NCI-H128 (cell line): ENCODE results near the gene DUSP11.
"Not testable (repeated sequence)": the region's sequence is repeated elsewhere in the genome, so short reads cannot be mapped to it uniquely, and the experiment has no call there.

ENCODE experiments used
- DNase-seq: peaks from one replicate; lab custom pipeline; 2025; ENCODE audit not compliant: unreplicated experiment; lab: John Stamatoyannopoulos, UW

Gene DUSP11

DNA sequence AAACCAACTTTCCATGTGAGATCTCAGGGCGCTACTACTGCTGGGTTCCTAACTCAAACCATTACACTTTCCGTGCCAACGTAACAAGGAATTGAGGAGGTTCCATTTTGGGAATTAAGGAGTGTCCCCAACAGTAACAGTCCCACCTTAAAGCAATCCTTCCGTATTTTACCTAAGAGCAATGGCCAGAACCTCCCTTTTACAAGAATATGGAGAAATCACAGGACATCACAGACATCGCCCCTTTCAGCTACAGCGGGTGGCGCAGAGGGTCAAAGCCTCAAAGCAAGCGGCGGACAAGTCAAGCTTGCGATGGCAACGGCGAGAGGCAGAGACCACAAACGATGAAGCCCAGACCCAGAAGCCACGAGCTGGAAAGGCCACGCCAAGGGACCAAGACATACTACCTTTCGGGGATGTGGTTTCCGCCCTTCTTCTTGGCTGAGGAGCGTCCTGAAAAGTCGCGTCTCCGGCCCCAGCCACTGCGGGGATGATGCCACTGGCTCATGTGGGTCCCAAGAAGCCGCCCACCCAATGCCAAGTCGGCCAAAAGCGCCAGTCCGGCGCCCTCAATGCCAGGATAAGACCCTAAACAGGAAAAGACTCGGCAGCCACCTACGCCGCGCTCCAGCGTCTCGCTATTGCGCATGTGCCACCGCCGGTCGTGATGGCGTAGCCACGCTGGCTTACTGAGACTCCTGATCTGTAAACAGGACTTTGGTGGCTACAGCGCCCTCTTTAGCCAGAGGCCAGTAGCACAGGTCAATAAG, at the start of gene DUSP11:
Gene DUSP11 (minus strand): TSS at position 637 of the 770 bp plus-strand sequence. CDS start 129 bp downstream, at position 508.
- peak; percentile 96 for DNase-seq

DNA sequence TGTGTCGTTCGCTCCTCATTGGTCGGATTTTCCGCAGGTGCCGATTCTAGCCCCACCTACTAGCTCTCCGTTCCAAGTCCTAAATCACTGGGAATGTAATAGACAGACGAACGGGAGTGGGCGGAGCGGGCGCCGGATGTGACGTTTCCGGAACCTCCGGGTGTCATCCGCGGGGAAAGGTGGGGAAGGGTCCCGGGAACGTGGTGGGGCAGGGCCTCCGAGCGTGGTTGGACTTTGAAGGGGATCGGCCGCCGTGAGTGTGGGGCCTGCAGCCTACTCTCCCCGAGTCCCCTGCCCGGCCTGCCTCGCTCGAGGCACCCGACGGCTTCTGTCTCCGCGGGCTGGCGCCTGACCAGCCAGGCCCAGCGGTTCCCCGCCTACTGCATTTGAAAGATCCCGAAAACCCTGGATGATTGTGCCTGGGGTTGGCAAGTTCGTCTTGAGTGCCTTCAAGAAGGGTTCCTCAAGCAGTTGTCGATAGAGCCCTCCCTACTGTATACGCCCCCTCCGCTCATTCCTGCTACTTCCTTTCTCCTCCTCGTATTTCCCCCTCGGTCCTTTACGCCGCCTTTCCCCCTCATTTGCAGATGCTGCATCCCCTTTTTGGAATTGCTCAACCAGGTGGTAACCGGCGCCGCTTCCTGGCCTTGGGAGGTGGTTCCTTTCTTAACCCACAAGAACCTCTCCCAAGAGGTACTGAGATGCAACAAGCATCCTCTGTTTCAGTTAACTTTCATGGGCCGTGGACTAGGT, 49.1 kb upstream of the DUSP11 start, which contains the start of gene STAMBP:
Gene STAMBP (plus strand): TSS at position 144 of the 753 bp plus-strand sequence. CDS start 1,896 bp downstream, outside the sequence.
- DNase-seq = peak; percentile 95

DNA sequence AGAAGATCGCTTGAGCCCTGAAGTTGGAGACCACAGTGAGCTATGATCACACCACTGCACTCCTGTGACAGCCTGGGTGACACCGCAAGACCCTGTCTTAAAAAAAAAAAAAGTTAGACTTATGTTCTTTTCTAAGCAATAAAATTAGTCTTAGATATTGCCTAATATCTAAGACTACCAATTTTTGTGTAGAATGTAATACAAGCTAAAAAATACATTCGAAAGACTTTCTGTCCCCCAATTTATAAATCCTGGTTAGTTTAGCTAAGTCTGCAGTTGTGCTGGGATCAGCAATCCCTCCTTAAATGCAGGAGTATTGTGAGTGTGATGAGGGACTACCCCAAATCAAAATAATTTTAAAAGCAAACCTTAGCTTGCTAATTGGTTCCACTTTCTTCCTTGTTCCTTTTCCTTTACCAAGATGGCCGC, 48.5 kb upstream of the DUSP11 start:
- DNase-seq = no peak

DNA sequence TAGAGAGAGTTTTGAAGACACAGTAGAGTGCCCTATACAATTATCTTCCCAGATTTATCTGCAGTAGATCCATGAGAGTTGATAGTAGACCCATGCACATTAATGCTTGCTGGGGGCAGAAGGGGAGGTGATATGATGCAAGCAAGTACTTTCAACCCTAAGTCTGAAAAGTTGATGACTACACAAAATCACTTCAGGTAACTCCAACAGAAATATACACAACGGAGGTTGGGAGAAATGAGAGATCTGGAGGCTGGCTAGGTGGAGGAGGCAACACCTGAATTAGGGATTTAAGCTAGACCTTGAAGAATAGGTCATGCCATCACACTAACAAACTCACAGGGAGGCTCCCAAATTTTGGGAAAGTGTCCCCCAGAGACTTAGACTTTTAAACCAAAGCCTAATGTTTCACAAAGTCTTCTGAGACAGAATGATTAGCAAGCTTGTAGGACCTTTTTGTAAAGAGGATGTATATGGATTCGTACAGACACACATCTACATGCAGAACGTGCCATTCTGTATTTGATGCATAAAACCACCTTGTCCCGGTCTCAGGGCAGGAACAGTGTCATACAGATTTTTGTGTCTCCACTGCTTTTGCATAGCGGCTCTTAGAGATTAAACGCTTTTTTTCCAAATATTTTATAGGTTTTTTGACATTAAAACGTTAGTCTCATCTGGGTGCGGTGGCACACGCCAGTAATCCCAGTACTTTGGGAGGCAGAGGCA, 47.9 kb upstream of the DUSP11 start:
- no peak for DNase-seq

DNA sequence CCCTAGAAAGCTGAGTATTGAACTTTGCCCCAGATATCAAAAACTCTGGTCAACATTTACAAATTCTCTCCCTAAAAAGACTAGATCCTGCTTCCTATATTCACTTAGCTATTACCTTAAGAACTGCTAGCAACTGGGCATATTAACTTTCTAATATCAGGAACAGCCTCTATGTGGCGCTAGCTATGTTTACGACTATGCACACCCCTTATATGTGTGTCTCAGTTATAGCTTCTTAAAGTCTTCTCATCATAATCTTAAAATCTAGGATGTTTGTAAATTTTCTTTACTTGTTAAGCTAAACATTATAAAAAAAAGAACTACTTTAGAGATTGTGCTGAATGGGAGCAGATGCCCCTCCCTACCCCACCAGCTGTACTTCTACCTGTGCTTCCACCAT, 47.1 kb upstream of the DUSP11 start:
- DNase-seq = no peak

DNA sequence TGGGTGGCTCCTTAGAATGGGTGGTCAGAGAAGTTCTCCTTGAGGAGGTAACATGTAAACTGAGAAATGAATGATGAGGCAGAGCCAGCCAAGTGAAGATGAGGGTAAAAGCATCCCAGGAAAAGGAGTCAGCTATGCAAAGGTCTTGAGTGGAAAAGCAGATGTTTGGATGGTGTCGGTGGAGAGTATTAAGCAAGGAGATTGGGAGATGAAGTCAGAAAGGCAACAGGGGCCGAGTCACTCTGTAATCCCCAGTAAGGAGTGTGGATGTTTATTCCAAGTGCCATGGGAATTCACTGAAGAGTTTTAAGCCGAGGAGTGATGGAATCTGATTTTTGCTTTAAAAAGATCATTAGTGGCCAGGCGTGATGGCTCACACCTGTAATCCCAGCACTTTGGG, 45.5 kb upstream of the DUSP11 start:
- DNase-seq = no peak

DNA sequence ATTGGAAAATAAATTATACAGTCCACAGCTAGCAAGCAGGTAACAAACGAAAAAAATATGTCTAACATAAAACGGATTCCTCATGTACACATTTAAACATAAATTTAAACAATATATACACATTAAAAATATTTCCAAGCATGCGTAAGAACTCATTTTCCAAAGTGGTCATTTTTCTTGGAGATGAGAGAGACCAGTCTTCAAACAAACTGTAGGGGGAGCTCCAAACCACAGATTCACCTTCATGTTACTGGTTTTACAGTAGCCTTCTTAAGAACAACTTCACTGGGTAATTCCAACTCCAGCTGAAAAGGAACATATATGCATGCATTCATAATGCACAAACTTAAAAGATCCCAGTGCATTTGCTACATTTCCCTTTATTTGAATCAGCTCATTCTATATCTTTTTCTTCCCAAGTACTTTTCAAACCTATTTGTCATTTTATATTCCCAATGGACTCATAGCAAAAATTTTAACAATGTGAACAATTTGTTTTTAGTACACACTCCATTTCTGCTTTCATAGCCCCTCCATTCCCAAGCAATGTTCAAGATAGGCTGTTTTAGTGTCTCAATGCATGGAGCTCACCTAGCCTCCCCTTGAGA, 44.1 kb upstream of the DUSP11 start:
- DNase-seq = peak; percentile 16

DNA sequence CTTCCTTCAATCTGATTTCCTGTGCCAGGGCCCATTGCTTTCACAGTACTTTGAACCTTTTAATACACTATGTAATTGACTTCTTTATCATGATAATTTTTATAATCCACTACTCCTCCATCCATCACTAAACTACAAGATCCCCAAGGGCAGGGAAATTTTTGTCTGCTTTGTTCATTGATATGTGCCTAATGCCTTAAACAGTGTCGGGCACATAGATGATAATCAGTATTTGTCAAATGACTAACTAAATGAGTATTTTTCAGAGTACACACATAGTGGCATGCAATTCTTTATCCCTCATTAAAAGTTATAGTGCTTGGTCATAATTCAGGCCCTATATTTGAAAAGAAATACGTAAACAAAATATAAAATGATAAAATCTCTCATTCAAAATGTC, 43.5 kb upstream of the DUSP11 start:
- no peak for DNase-seq

DNA sequence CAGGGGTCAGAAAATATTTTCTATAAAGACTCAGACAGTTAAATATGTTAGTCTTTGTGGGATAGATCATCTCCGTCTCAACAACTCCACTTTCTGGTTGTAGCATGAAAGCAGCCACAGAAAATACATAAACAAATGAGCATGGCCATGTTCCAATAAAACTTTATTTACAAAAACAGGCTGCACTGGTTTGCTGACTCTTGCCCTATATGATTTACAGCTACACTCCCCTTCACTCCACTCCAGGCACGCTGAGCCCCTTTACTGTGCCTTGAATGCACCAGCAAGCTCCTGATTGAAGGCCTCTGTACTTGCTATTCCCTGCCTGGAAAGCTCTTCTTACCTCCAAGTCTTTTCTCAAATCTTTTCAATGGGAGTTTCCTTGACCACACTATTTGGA, 43.1 kb upstream of the DUSP11 start:
- no peak for DNase-seq

DNA sequence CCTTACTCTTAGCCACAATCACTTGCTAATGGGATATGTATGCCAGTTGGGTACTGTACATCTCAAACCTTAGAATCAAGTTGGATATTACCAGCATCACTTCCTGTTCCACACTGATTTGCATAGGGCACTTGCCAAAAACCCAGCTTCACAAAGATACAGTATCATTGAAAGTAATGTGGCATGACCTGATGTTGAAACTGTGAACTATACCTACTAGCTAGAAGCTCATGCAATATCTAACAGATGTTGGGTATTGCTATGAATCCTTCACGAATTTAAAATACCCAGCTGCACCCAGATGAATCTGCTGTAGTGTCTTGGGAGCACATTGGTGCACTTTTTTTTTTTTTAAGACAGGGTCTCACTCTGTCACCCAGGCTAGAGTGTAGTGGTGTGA, 42.4 kb upstream of the DUSP11 start:
- DNase-seq = no peak

DNA sequence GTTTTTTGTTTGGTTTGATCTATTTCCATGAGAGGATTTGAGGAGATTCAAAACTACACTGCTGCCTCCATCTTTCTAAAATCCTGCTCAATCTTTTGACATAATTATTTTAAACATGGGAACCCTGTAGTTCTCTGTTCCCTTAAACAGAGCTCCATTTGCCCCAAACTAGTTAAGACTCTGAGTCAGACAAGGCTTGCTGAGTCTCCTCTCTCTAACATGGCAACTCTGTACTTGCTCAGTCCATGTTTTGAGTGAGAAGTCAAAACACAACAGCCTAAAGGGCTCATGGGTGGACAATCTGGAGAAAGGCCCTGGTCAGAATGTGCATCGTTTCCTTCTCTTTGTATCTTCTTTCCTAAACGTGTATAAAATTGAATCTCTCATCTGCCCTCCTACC, 41.8 kb upstream of the DUSP11 start:
- DNase-seq = no peak

DNA sequence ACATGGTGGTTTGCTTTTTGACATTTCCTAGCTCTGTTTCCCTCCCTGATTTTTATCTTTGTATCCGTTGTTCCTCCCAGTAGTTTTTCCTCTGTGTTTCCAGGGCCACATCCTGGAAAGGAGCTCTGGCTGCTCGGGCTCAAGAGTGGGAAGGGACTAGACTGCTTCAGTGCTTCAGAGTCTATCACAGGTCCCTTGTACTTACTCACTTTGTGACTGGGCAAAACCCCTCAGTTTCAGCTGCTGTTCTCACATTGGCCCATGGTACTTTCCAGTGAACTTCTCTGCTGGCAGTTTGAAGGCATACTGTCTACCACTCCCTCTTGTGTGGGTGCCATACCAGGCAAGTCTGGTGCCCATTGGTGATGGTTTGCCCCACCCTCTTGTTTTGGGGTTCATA, 41.3 kb upstream of the DUSP11 start:
- no peak for DNase-seq

DNA sequence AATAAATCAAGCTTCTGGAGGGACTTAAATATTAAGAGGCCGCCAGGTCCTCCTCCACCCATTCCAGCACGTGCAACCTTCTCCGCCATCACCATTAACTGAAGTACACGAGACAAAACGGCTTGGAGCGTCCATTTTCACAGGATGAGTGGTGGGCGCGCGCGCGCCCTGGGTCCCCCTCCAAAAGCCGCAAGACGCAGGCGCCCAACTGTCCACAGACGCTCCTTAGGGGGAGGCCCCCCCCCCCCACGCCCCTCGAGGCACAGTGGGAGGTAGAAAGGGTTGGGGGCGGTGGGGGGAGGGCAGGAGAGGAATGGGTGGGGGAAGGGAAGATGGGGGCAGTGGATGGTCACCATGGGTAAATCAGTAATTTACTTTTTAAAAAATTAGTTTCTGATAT, 38.4 kb upstream of the DUSP11 start:
- DNase-seq = no peak

DNA sequence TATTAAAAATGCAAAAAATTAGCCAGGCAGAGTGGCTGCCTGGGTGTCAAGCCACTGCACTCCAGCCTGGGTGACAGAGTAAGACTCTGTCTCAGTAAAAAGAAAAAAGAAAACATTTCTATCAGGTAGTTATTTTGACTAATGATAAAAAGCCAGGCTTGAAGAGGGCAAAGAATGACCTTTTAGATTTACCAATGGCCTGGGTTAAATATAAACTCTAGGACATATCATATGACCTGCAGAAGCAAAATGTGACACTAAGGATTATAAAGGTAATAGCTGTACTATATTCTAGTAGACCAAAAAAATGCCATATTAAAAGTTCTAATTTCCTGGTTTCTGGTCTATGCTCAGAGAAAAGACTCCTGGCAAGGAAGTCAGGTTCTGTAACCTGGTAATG, 32.7 kb upstream of the DUSP11 start:
- DNase-seq = no peak

DNA sequence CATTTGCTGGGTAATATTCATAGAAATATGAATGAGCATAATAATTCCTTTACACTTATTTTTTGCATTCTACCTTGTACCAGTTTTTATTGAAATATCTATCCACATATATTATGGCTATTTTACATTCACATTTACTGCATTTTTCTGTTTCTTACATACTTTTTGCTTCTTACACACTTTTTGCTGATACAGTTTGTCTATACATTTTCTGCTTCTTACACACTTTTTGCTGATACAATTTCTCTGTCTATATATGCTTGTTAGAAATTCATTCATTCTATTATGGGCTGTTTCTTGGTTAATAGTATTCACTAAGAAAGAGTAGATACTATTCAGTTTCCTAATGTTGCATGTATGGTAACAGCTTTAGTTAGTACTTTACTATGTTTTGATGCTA, 32.0 kb upstream of the DUSP11 start:
- no peak for DNase-seq

DNA sequence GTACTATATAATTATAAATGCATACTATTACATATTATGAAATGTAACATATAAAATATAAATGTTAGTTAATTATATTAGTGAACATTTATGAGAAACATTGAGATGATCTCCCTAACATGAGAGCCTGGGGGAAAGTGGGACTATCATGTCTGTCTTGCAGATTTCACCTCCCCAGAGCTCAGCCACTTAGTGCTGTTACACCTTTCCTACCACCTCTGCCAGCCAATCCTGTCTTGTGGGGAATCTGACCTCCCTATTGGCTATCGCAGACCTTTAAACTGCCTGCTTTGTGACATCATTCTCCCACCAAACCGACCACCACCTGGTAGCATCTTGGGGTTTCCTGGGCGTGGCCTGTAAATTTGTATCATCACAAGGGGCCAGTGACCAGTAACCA, 4.0 kb upstream of the DUSP11 start, which contains the start of gene C2orf78:
Gene C2orf78 (plus strand): TSS at position 301 of the 400 bp plus-strand sequence. CDS start 127 bp downstream, outside the sequence.
- not testable (repeated sequence) for DNase-seq

DNA sequence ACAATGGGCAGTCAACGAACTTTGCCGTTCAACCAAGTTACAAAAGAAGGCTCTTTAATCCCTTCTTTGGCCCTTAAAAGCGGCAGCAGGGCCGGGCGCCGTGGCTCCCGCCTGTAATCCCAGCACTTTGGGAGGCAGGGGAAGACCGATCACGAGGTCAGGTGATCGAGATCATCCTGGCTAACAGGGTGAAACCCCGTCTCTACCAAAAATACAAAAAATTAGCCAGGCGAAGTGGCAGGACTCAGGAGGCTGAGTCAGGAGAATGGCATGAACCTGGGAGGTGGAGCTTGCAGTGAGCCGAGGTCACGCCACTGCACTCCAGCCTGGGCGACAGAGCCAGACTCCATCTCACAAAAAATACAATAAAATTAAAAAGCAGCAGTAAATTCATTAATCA, 3.5 kb upstream of the DUSP11 start:
- DNase-seq = not testable (repeated sequence)

DNA sequence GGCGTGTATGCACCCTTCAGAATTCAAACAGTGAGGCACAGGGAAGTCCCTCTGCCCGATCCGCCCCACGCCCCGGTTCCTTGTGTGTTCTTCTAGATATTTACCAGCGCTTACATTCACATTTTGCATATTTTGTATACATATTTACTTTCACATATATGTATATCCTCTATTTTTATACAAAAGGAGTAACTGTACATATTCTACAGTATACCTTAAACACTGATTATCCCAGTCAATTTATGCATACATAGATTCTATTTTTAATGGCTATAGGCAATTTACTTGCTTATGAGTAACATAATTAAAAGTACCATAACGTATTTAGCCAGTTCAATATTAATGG, 307 bp upstream of the DUSP11 start:
- DNase-seq = no peak

DNA sequence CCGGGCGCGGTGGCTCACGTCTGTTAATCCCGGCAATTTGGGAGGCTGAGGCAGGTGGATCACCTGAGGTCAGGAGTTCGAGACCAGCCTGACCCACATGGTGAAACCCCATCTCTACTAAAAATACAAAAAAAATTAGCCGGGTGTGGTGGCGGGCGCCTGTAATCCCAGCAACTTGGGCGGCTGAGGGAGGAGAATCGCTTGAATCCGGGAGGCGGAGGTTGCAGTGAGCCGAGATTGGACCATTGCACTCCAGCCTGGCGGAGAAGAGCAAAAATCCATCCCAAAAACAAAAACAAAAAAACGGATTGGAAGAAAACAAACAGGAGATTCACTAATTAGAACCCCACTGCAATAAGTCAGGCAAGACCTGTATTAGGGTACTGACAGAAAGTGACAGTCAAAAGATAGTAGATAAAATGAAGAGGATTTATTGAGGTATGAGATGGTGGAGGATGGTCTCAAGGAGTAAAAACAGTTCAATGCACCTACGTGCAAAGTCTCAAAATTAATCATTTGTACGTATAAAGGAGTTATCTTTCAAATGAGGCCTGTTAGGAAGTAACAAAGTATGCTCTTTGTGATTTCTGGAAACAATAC, 936 bp downstream of the DUSP11 start:
- DNase-seq = not testable (repeated sequence)

DNA sequence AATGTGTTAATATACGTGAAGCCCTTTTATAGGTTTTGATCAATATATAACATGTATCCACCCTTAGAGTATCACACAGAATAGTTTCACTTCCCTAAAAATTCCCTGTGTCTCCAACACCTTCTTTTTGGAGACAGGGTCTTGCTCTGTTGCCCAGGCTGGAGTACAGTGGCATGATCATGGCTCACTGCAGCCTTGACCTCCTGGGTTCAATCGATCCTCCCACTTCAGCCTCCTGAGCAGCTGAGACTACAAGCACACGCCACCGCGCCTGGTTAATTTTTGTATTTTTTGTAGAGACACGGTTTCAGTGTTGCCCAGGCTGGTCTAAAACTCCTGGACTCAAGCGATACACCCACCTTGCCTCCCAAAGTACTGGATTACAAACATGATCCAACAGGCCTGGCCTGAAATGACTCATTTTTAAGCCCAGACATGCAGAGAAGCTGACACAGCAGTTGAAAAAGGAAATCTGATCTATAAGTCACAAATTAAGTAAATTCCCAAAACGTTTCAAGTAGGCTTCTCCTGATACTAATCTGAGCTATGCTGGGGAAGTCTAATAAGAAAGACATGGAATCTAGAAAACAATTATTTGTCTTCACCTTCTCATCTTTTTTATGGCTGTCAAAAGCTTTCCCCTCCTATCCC, 2.9 kb downstream of the DUSP11 start:
- no peak for DNase-seq
